Heart right ventricle (tissue), 16 donors: Measurements from ENCODE around the gene MTHFD2L. TPM values are rescaled to one million over a fixed set of nuclear protein-coding genes. Genes with fewer than 3 reads are reported as not detected.

ENCODE experiments used
- ATAC-seq, 8 donors: fragments of 200-7000 bp; cut with Tn5 transposase; one replicate each; pipeline ENCODE4 v1.9.1; 2020; ENCODE audit warnings: mild to moderate bottlenecking in 8 of 8, moderate library complexity in 8 of 8, moderate number of reproducible peaks in 1 of 8
- DNase-seq, 2 donors: peaks; one replicate each; pipeline ENCODE4 v3.0.0-alpha.2; 2020
- H3K27ac ChIP-seq, 10 donors: fragments of 200-600 bp; sonication (generic) in 2 of 10; one replicate each; pipeline versions ENCODE4 v1.5.0 to v1.8.0; 2020 to 2022; ENCODE audit warnings: mild to moderate bottlenecking in 3 of 10
- H3K27me3 ChIP-seq, 7 donors: fragments of 200-600 bp; one replicate each; pipeline ENCODE4 v1.8.0; 2021 to 2022; ENCODE audit warnings: mild to moderate bottlenecking in 2 of 7
- H3K36me3 ChIP-seq, 9 donors: fragments of 200-600 bp; sonication (generic) in 1 of 9; one replicate each; pipeline versions ENCODE4 v1.5.0 to v1.8.0; 2020 to 2022; ENCODE audit warnings: mild to moderate bottlenecking in 2 of 9
- H3K4me1 ChIP-seq, 9 donors: fragments of 200-600 bp; sonication (generic) in 1 of 9; one replicate each; pipeline versions ENCODE4 v1.5.0 to v1.8.0; 2020 to 2022; ENCODE audit warnings: mild to moderate bottlenecking in 4 of 9
- H3K4me3 ChIP-seq, 10 donors: fragments of 200-600 bp; sonication (generic) in 2 of 10; one replicate each; pipeline versions ENCODE4 v1.5.0 to v1.8.0; 2020 to 2022; ENCODE audit warnings: mild to moderate bottlenecking in 7 of 10, moderate library complexity in 2 of 10
- H3K9me3 ChIP-seq, 11 donors: fragments of 200-600 bp in 10 of 11; sonication (generic) in 2 of 11; one replicate each; pipeline versions ENCODE4 v1.5.0 to v1.8.0; 2013 to 2022; ENCODE audit warnings: mild to moderate bottlenecking in 2 of 11, control low read depth in 1 of 11, moderate library complexity in 1 of 11
- CTCF ChIP-seq, 9 donors: fragments of 200-600 bp; sonication (generic) in 2 of 9; IDR thresholded peaks; one replicate each; pipeline versions ENCODE4 v1.5.0 to v1.8.0; 2021 to 2022; ENCODE audit warnings: antibody characterized with exemption in 9 of 9, mild to moderate bottlenecking in 5 of 9, moderate library complexity in 1 of 9
- WGBS, 2 donors: extraction: QIAGEN DNeasy Blood & Tissue Kit; methylation state at CpG; one replicate each; pipeline ENCODE4 v1.1.7; 2013; ENCODE audit warnings: inconsistent platforms in 1 of 2; 5-methylcytosine and 5-hydroxymethylcytosine counted together
- intact Hi-C, 10 donors: fragments of 100-400 bp; cut with DNase I; formaldehyde crosslinking; loops; one replicate each; pipeline versions ENCODE4 v1.11.1 to v1.14.2; 2022
- polyA plus RNA-seq, 2 donors: library from polyadenylated mRNA; stranded (reverse); fragments of 200-250 nt; gene quantifications; one replicate each; pipeline ENCODE4 v1.2.3, GENCODE V29; 2013
- total RNA-seq, 10 donors: library from RNA; stranded (reverse); fragmentation: NEBNext Ultra II Directional in 3 of 10; extraction: Animal tissue kit (Norgen Biotek cat#: 25700) in 3 of 10; gene quantifications; one replicate each; pipeline versions ENCODE4 v1.2.1 to v1.2.4, GENCODE V29; 2021 to 2023
- donor health status: Arrhythmogenic right ventricular cardiomyopathy.
- donor health status: ischemic (EF 13 %, LVEDD 7.1; RV severe dilation, severe dysfunction).
- donor health status: healthy with polysubstance abuse.
- donor health status: DM: no; HTN: yes; CAD: no.
- donor health status: DM: no; HTN: no; CAD: no.
- donor health status: ischemic (EF 25% LVEDD 6.9; RV normal size, moderate dysfunction).
- donor health status: ischemic (EF 25% LVEDD 5.7; RV mildly dilated, moderate dysfunction).
- donor health status: healthy.
- donor health status: DM: yes; HTN: yes; CAD: no.
- donor health status: Ischemic cardiomyopathy.
- donor health status: ischemic (EF 35%, LVEDD 5.7; RV mildly dilated, moderate dysfunction).
- donor health status: nonischemic (EF 11% LVEDD 7.7; RV severe dilation, severe dysfunction).
- donor health status: DM: yes; HTN: yes; CAD: no.
- donor health status: PGD.
- donor health status: ischemic (EF 29% LVEDD 5.4; RV normal size, mild dysfunction).
- donor health status: nonischemic (EF 23%, LVEDD 6.1; RV moderate dilation, normal function).

MTHFD2L gene
- total and polyA plus RNA-seq, 12 donors, result 5.7 to 19.3 (median 11.8) TPM

- no peak overlapping the region for H3K27ac ChIP-seq
- no peak overlapping the region for H3K4me3 ChIP-seq
- no peak for TF ChIP-seq CTCF (IDR thresholded peaks at IDR 0.05)
- WGBS, 2 donors, result 42 to 49% methylated on average over 2 of the region's 2 CpGs
- no peaks in the 10 kb centered on the region for H3K27me3 ChIP-seq
- DNase-seq (no peak), ATAC-seq (no peak)
- peaks cover 0 to 10% (median 0%) of the 10 kb centered on the region in 11 donors for H3K9me3 ChIP-seq
- intact Hi-C loops, result loop anchor here in 6 of 10 donors (2.0 to 10.0 kb wide), 4 partner anchors 122 to 486 kb away; no protein-coding TSS in a partner anchor
- H3K36me3 ChIP-seq, result peaks cover 0 to 9% (median 0%) of the 10 kb centered on the region in 9 donors
- no peaks in the 10 kb centered on the region for H3K4me1 ChIP-seq
Observed at GRCh38 chr4:74188912-74189311, 31.0 kb downstream of the MTHFD2L start.

DNA sequence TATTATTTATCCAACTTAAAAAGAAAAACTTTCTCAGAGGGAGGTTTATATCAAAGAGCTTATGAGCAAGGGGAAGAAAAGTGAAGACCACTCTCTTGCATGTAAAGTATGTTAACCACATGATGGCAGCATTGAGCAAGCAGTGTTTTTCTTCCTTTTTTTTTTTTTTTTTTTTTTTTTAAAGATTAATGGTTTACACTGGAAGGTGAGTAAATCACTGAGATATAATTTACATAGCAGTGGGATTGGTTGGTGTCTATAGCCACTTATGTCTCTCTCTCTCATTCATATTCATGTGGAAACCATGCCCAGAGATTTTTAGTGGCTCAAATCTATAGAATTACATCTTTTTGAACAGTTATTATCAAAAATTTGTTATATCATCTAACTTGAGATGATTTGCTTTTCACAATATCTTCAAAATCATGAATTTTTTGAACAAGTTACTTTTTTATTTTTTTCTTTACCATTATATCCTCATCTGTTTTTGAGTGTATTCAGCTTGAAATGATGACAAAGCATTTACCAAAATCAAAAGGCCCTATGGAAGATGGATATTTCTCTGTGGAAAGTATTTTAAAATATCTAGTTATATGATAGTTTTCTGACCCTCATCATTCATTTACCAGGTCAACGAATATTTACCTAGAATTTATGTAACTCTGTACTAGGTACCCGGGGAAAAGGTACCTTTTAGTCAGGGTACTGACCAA, 31.6 kb downstream of the MTHFD2L start:
- DNase-seq (no peak), ATAC-seq (no peak)
- H3K9me3 ChIP-seq, result peaks cover 0 to 10% (median 0%) of the 10 kb centered on the region in 11 donors
- TF ChIP-seq CTCF (IDR thresholded peaks at IDR 0.05), result peak; percentile 27 to 81 (median 76)
- no peak overlapping the region for H3K27ac ChIP-seq
- peaks cover 0 to 9% (median 0%) of the 10 kb centered on the region in 9 donors for H3K36me3 ChIP-seq
- intact Hi-C loops, result loop anchor here (2.0 to 10.0 kb wide), 6 partner anchors 38 to 485 kb away; partner anchors contain the start of gene EPGN (in 1 of the 10)
- no peak overlapping the region for H3K4me3 ChIP-seq
- 77 to 84% methylated on average over 2 of the region's 2 CpGs for WGBS, 2 donors
- H3K27me3 ChIP-seq, result no peaks in the 10 kb centered on the region
- no peaks in the 10 kb centered on the region for H3K4me1 ChIP-seq

DNA sequence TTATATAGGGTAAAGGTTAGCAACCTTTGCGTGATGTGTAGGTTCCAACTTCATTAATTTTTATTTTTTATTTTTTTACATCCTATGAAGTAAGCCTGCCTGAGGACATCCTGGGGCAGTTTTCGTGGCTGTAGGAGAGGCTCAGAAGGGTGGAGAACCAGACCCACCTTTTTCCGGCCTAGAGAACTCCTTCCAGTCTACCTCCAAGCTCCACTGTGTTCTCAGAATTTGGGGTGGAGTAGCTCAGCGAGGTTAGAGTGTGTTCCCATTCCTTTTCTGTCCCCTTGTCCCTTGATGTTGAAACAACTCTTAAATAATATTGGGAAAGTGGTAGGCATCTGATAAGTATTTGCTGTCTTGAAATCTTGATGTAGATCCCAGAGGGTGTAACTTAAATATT, 32.4 kb downstream of the MTHFD2L start:
- Histone ChIP-seq H3K27me3 (no peaks in the 10 kb centered on the region), H3K9me3 (peaks cover 0 to 10% (median 0%) of the 10 kb centered on the region in 11 donors), H3K27ac (no peak overlapping the region), H3K36me3 (peaks cover 0 to 9% (median 0%) of the 10 kb centered on the region in 9 donors), H3K4me3 (no peak overlapping the region), H3K4me1 (no peaks in the 10 kb centered on the region)
- 93 to 95% methylated on average over 4 of the region's 4 CpGs for WGBS, 2 donors
- DNase-seq, result no peak
- intact Hi-C loops, result loop anchor here in 5 of 10 donors (5.0 to 10.0 kb wide), 3 partner anchors 37 to 122 kb away; partner anchors contain the start of gene EPGN (in 1 of the 5)
- TF ChIP-seq CTCF (IDR thresholded peaks at IDR 0.05), result no peak
- no peak for ATAC-seq

DNA sequence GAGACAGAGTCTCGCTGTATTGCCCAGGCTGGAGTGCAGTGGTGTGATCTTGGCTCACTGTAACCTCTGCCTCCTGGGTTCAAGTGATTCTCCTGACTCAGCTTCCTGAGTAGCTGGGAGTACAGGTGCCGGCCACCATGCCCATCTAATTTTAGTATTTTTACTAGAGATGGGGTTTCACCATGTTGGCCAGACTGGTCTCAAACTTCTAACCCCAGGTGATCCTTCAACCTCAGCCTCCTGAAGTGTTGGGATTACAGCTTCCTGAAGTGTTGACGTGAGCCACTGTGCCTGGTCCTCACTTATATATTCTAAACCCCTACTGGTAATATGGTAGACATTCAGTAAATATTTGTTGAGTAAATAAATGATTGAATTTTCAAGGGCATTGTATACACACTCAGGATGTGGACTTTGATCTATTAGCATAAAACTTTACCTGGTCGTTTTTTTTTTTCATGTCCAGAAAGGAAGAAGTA, 33.0 kb downstream of the MTHFD2L start:
- no peak for TF ChIP-seq CTCF (IDR thresholded peaks at IDR 0.05)
- 63 to 70% methylated on average over 4 of the region's 4 CpGs for WGBS, 2 donors
- Histone ChIP-seq H3K4me3 (no peak overlapping the region), H3K36me3 (peaks cover 0 to 9% (median 0%) of the 10 kb centered on the region in 9 donors), H3K27me3 (no peaks in the 10 kb centered on the region), H3K9me3 (peaks cover 0 to 10% (median 0%) of the 10 kb centered on the region in 11 donors), H3K27ac (no peak overlapping the region), H3K4me1 (no peaks in the 10 kb centered on the region)
- intact Hi-C loops, result loop anchor here in 5 of 10 donors (5.0 to 10.0 kb wide), 3 partner anchors 36 to 121 kb away; partner anchors contain the start of gene EPGN (in 1 of the 5)
- ATAC-seq (no peak), DNase-seq (no peak)
